ENCODE data around the gene IL2RA.

IL2RA gene

GRCh38 chr10:6012121-6012905 is 49.9 kb downstream of the IL2RA start:
- Histone ChIP-seq H3K27ac (replicated peaks; ENCODE audit: low read length) (no peak overlapping the region), H2AK5ac (ENCODE audit: low read depth, low read length) (no peak overlapping the region), H3K79me1 (ENCODE audit: low read depth, low read length) (no peaks in the 10 kb centered on the region), H3K27me3 (ENCODE audit: control insufficient read depth in 3 of 3, insufficient read depth in 3 of 3, low read depth in 1 of 3, low read length in 3 of 3) (no peaks in the 10 kb centered on the region), H3K14ac (ENCODE audit: low read length) (no peak overlapping the region), H3K23ac (ENCODE audit: low read depth, low read length, poor library complexity) (no peak overlapping the region), H3K4ac (ENCODE audit: low read length) (no peak overlapping the region), H3K4me3 (ENCODE audit: low read length in 2 of 2) (no peak overlapping the region), H3K9me3 (replicated peaks in 1 of 2; ENCODE audit: control insufficient read depth in 2 of 2, insufficient read depth in 1 of 2, low read depth in 1 of 2, low read length in 2 of 2) (peaks cover 0 to 3% of the 10 kb centered on the region in 2 donors), H3K4me1 (ENCODE audit: control insufficient read depth in 2 of 2, insufficient read depth in 1 of 2, low read depth in 1 of 2, low read length in 2 of 2) (no peaks in the 10 kb centered on the region), H2BK5ac (ENCODE audit: low read length) (no peak overlapping the region), H2AFZ (ENCODE audit: low read length) (no peak overlapping the region), H2BK120ac (ENCODE audit: low read depth, low read length) (no peak overlapping the region), H4K91ac (ENCODE audit: low read depth, low read length, poor library complexity) (no peak overlapping the region), H2BK12ac (ENCODE audit: low read length) (no peak overlapping the region), H3K18ac (ENCODE audit: low read length) (no peak overlapping the region), H3K36me3 (replicated peaks in 1 of 2; ENCODE audit: control insufficient read depth in 2 of 2, insufficient read depth in 2 of 2, low read length in 2 of 2) (no peaks in the 10 kb centered on the region), H4K8ac (ENCODE audit: low read depth, low read length) (no peak overlapping the region), H3K4me2 (ENCODE audit: insufficient read depth, low read length, poor library complexity, severe bottlenecking) (no peak overlapping the region), H2BK15ac (ENCODE audit: low read length) (no peak overlapping the region), H3K9ac (ENCODE audit: low read depth, low read length, poor library complexity) (no peak overlapping the region)
- no CpG with 5 or more reads among the region's 15 CpGs for WGBS, 2 donors (ENCODE audit: extremely low coverage in 2 of 2, insufficient read length in 2 of 2, insufficient replicate concordance in 1 of 2)
- DNase-seq (ENCODE audit: low spot score), result no peak

- Histone ChIP-seq H3K18ac (ENCODE audit: low read length) (no peak overlapping the region), H3K4me3 (ENCODE audit: low read length in 2 of 2) (no peak overlapping the region)
Observed at GRCh38 chr10:6011558-6011957, 50.6 kb downstream of the IL2RA start.

DNA sequence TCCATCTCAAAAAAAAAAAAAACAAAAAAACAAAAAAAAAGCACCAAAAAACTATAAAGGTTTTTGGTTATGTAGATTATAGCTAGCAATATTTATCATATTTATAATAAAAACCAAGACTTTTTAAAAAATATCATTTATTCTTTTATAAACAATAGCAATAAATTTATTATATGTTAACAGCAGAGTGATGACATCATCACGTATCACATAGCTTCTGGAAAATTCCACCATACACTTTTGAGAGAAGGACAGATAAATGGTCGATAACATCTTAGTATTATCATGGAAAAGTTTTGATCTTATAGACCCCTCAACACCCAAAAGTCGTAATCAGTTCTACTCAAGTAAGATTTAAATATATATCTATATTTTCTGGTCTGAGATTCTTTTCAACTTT is 51.6 kb downstream of the IL2RA start:
- H2BK12ac ChIP-seq (ENCODE audit: low read length), result no peak overlapping the region
- H2AK5ac ChIP-seq (ENCODE audit: low read depth, low read length), result no peak overlapping the region
- H3K9me3 ChIP-seq (replicated peaks in 1 of 2; ENCODE audit: control insufficient read depth in 2 of 2, insufficient read depth in 1 of 2, low read depth in 1 of 2, low read length in 2 of 2), result peaks cover 0 to 3% of the 10 kb centered on the region in 2 donors
- no peak overlapping the region for H3K14ac ChIP-seq (ENCODE audit: low read length)
- H3K4ac ChIP-seq (ENCODE audit: low read length), result no peak overlapping the region
- no peak for DNase-seq (ENCODE audit: low spot score)
- no peaks in the 10 kb centered on the region for H3K4me1 ChIP-seq (ENCODE audit: control insufficient read depth in 2 of 2, insufficient read depth in 1 of 2, low read depth in 1 of 2, low read length in 2 of 2)
- no peaks in the 10 kb centered on the region for H3K79me1 ChIP-seq (ENCODE audit: low read depth, low read length)
- H4K8ac ChIP-seq (ENCODE audit: low read depth, low read length), result no peak overlapping the region
- no peak overlapping the region for H2BK15ac ChIP-seq (ENCODE audit: low read length)
- H3K27me3 ChIP-seq (ENCODE audit: control insufficient read depth in 3 of 3, insufficient read depth in 3 of 3, low read depth in 1 of 3, low read length in 3 of 3), result no peaks in the 10 kb centered on the region
- H3K36me3 ChIP-seq (replicated peaks in 1 of 2; ENCODE audit: control insufficient read depth in 2 of 2, insufficient read depth in 2 of 2, low read length in 2 of 2), result no peaks in the 10 kb centered on the region
- no peak overlapping the region for H4K91ac ChIP-seq (ENCODE audit: low read depth, low read length, poor library complexity)
- H3K23ac ChIP-seq (ENCODE audit: low read depth, low read length, poor library complexity), result no peak overlapping the region
- no peak overlapping the region for H2BK5ac ChIP-seq (ENCODE audit: low read length)
- H3K4me3 ChIP-seq (ENCODE audit: low read length in 2 of 2), result no peak overlapping the region
- H3K9ac ChIP-seq (ENCODE audit: low read depth, low read length, poor library complexity), result no peak overlapping the region
- H3K27ac ChIP-seq (replicated peaks; ENCODE audit: low read length), result no peak overlapping the region
- H3K18ac ChIP-seq (ENCODE audit: low read length), result no peak overlapping the region
- H2AFZ ChIP-seq (ENCODE audit: low read length), result no peak overlapping the region
- no peak overlapping the region for H2BK120ac ChIP-seq (ENCODE audit: low read depth, low read length)
- no peak overlapping the region for H3K4me2 ChIP-seq (ENCODE audit: insufficient read depth, low read length, poor library complexity, severe bottlenecking)
- no CpG with 5 or more reads among the region's 3 CpGs for WGBS, 2 donors (ENCODE audit: extremely low coverage in 2 of 2, insufficient read length in 2 of 2, insufficient replicate concordance in 1 of 2)

More at GRCh38 chr10:6011558-6011957, 50.6 kb downstream of the IL2RA start:
- no peak overlapping the region for H3K14ac ChIP-seq (ENCODE audit: low read length)
- no peak overlapping the region for H3K9ac ChIP-seq (ENCODE audit: low read depth, low read length, poor library complexity)
- no peaks in the 10 kb centered on the region for H3K36me3 ChIP-seq (replicated peaks in 1 of 2; ENCODE audit: control insufficient read depth in 2 of 2, insufficient read depth in 2 of 2, low read length in 2 of 2)
- H3K27ac ChIP-seq (replicated peaks; ENCODE audit: low read length), result no peak overlapping the region
- H3K9me3 ChIP-seq (replicated peaks in 1 of 2; ENCODE audit: control insufficient read depth in 2 of 2, insufficient read depth in 1 of 2, low read depth in 1 of 2, low read length in 2 of 2), result peaks cover 0 to 3% of the 10 kb centered on the region in 2 donors
- H2BK15ac ChIP-seq (ENCODE audit: low read length), result no peak overlapping the region
- DNase-seq (ENCODE audit: low spot score), result no peak
- no peak overlapping the region for H2BK5ac ChIP-seq (ENCODE audit: low read length)
- no peaks in the 10 kb centered on the region for H3K4me1 ChIP-seq (ENCODE audit: control insufficient read depth in 2 of 2, insufficient read depth in 1 of 2, low read depth in 1 of 2, low read length in 2 of 2)
- no peak overlapping the region for H2AFZ ChIP-seq (ENCODE audit: low read length)
- no peak overlapping the region for H4K91ac ChIP-seq (ENCODE audit: low read depth, low read length, poor library complexity)
- no CpG with 5 or more reads among the region's 8 CpGs for WGBS, 2 donors (ENCODE audit: extremely low coverage in 2 of 2, insufficient read length in 2 of 2, insufficient replicate concordance in 1 of 2)
- no peak overlapping the region for H4K8ac ChIP-seq (ENCODE audit: low read depth, low read length)
- H3K4ac ChIP-seq (ENCODE audit: low read length), result no peak overlapping the region
- H3K4me2 ChIP-seq (ENCODE audit: insufficient read depth, low read length, poor library complexity, severe bottlenecking), result no peak overlapping the region
- H3K27me3 ChIP-seq (ENCODE audit: control insufficient read depth in 3 of 3, insufficient read depth in 3 of 3, low read depth in 1 of 3, low read length in 3 of 3), result no peaks in the 10 kb centered on the region
- no peak overlapping the region for H2BK120ac ChIP-seq (ENCODE audit: low read depth, low read length)
- no peak overlapping the region for H2AK5ac ChIP-seq (ENCODE audit: low read depth, low read length)
- H2BK12ac ChIP-seq (ENCODE audit: low read length), result no peak overlapping the region
- H3K23ac ChIP-seq (ENCODE audit: low read depth, low read length, poor library complexity), result no peak overlapping the region
- H3K79me1 ChIP-seq (ENCODE audit: low read depth, low read length), result no peaks in the 10 kb centered on the region

DNA sequence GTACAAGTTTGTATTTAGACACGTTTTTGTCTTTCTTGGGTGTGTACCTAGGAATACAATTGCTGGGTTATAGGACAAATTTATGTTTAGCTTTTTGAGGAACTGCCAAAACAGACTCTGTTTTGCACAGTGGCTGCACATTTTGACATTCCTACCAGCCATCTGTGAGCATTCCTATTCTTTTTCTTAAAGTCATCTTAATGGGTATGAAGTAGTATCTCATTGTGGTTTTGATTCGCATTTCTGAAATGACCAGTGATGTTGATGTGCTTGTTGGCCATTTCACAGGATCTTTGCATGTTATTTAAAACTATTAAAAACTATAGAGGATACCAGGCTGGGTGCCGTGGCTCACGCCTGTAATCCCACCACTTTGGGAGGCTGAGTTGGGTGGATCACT is 52.2 kb downstream of the IL2RA start:
- Histone ChIP-seq H3K79me1 (ENCODE audit: low read depth, low read length) (no peaks in the 10 kb centered on the region), H3K4me1 (ENCODE audit: control insufficient read depth in 2 of 2, insufficient read depth in 1 of 2, low read depth in 1 of 2, low read length in 2 of 2) (peaks cover 0 to 3% of the 10 kb centered on the region in 2 donors), H3K18ac (ENCODE audit: low read length) (no peak overlapping the region), H3K27me3 (ENCODE audit: control insufficient read depth in 3 of 3, insufficient read depth in 3 of 3, low read depth in 1 of 3, low read length in 3 of 3) (no peaks in the 10 kb centered on the region), H3K4me2 (ENCODE audit: insufficient read depth, low read length, poor library complexity, severe bottlenecking) (no peak overlapping the region), H3K14ac (ENCODE audit: low read length) (no peak overlapping the region), H2AFZ (ENCODE audit: low read length) (no peak overlapping the region), H2AK5ac (ENCODE audit: low read depth, low read length) (no peak overlapping the region), H3K4me3 (ENCODE audit: low read length in 2 of 2) (no peak overlapping the region), H2BK5ac (ENCODE audit: low read length) (no peak overlapping the region), H3K4ac (ENCODE audit: low read length) (no peak overlapping the region), H3K23ac (ENCODE audit: low read depth, low read length, poor library complexity) (no peak overlapping the region), H4K91ac (ENCODE audit: low read depth, low read length, poor library complexity) (no peak overlapping the region), H4K8ac (ENCODE audit: low read depth, low read length) (no peak overlapping the region), H3K9me3 (replicated peaks in 1 of 2; ENCODE audit: control insufficient read depth in 2 of 2, insufficient read depth in 1 of 2, low read depth in 1 of 2, low read length in 2 of 2) (peaks cover 0 to 3% of the 10 kb centered on the region in 2 donors), H2BK15ac (ENCODE audit: low read length) (no peak overlapping the region), H3K27ac (replicated peaks; ENCODE audit: low read length) (no peak overlapping the region), H3K36me3 (replicated peaks in 1 of 2; ENCODE audit: control insufficient read depth in 2 of 2, insufficient read depth in 2 of 2, low read length in 2 of 2) (no peaks in the 10 kb centered on the region), H3K9ac (ENCODE audit: low read depth, low read length, poor library complexity) (no peak overlapping the region), H2BK12ac (ENCODE audit: low read length) (no peak overlapping the region), H2BK120ac (ENCODE audit: low read depth, low read length) (no peak overlapping the region)
- no peak for DNase-seq (ENCODE audit: low spot score)
- no CpG with 5 or more reads among the region's 4 CpGs for WGBS, 2 donors (ENCODE audit: extremely low coverage in 2 of 2, insufficient read length in 2 of 2, insufficient replicate concordance in 1 of 2)
